Hematopoietic multipotent progenitor cell treated with erythropoietin and hydrocortisone succinate and interleukin-3 and kit ligand, for 15 days (in vitro differentiated cells): ENCODE measurements around the gene FYB1.
"Not testable (repeated sequence)": the region's sequence is repeated elsewhere in the genome, so short reads cannot be mapped to it uniquely, and the experiment has no call there.

ENCODE experiments used
- DNase-seq: peaks from one replicate; pipeline ENCODE4 v3.0.0-alpha.2; 2015; ENCODE audit warnings: low spot score

FYB1 gene

GRCh38 chr5:39186722-39187539 is 32.4 kb downstream of the FYB1 start:
- DNase-seq, result no peak

GRCh38 chr5:39186289-39186688 is 33.1 kb downstream of the FYB1 start:
- no peak for DNase-seq

GRCh38 chr5:39185761-39186160 is 33.6 kb downstream of the FYB1 start:
- DNase-seq, result no peak

GRCh38 chr5:39179561-39179960 is 39.8 kb downstream of the FYB1 start:
- not testable (repeated sequence) for DNase-seq

- no peak for DNase-seq
Measured at GRCh38 chr5:39178861-39179260, 40.5 kb downstream of the FYB1 start.

- DNase-seq, result no peak
Measured at GRCh38 chr5:39178171-39178570, 41.2 kb downstream of the FYB1 start.

GRCh38 chr5:39177631-39177964 is 41.8 kb downstream of the FYB1 start:
- no peak for DNase-seq

GRCh38 chr5:39176759-39177630 is 42.4 kb downstream of the FYB1 start:
- no peak for DNase-seq

GRCh38 chr5:39175273-39175955 is 43.9 kb downstream of the FYB1 start:
- no peak for DNase-seq

- DNase-seq, result no peak
Measured at GRCh38 chr5:39173069-39173468, 46.3 kb downstream of the FYB1 start.

GRCh38 chr5:39172593-39172992 is 46.8 kb downstream of the FYB1 start:
- DNase-seq, result no peak

- DNase-seq, result no peak
Measured at GRCh38 chr5:39171647-39172046, 47.7 kb downstream of the FYB1 start.

- no peak for DNase-seq
Measured at GRCh38 chr5:39169081-39169480, 50.3 kb downstream of the FYB1 start.

GRCh38 chr5:39167972-39168342 is 51.4 kb downstream of the FYB1 start:
- no peak for DNase-seq

- DNase-seq, result no peak
Measured at GRCh38 chr5:39167141-39167971, 52.0 kb downstream of the FYB1 start.

- no peak for DNase-seq
Measured at GRCh38 chr5:39164529-39165402, 54.6 kb downstream of the FYB1 start.

GRCh38 chr5:39164016-39164415 is 55.3 kb downstream of the FYB1 start:
- no peak for DNase-seq

GRCh38 chr5:39161578-39161977 is 57.8 kb downstream of the FYB1 start:
- no peak for DNase-seq

GRCh38 chr5:39160576-39161213 is 58.7 kb downstream of the FYB1 start:
- no peak for DNase-seq

GRCh38 chr5:39159811-39160490 is 59.4 kb downstream of the FYB1 start:
- no peak for DNase-seq
